HG03108 (cell line): ENCODE measurements around the gene TSLP.

Experiments
- ATAC-seq: cut with Tn5 transposase; IDR thresholded peaks from one replicate; pipeline ENCODE4 v1.9.1; 2021; ENCODE audit warnings: moderate library complexity; ENCODE audit not compliant: unreplicated experiment

TSLP gene

GRCh38 chr5:111095982-111096381, 24.5 kb downstream of the TSLP start:
- no peak for ATAC-seq

GRCh38 chr5:111099058-111099778, 27.7 kb downstream of the TSLP start:
- no peak for ATAC-seq

- no peak for ATAC-seq
Measured at GRCh38 chr5:111106320-111106948, 34.9 kb downstream of the TSLP start.

GRCh38 chr5:111107371-111107770, 35.9 kb downstream of the TSLP start:
- ATAC-seq: no peak

GRCh38 chr5:111111956-111112355, 40.4 kb downstream of the TSLP start:
- ATAC-seq: no peak

- ATAC-seq: no peak
Measured at GRCh38 chr5:111113678-111114077, 42.2 kb downstream of the TSLP start.

GRCh38 chr5:111115229-111115628, 43.7 kb downstream of the TSLP start:
- no peak for ATAC-seq

- ATAC-seq: no peak
Measured at GRCh38 chr5:111116550-111116949, 45.0 kb downstream of the TSLP start.

GRCh38 chr5:111117136-111117535, 45.6 kb downstream of the TSLP start:
- no peak for ATAC-seq

GRCh38 chr5:111119221-111119620, 47.7 kb downstream of the TSLP start:
- no peak for ATAC-seq

GRCh38 chr5:111119856-111120255, 48.3 kb downstream of the TSLP start:
- ATAC-seq: peak; percentile 25

GRCh38 chr5:111120911-111121310, 49.4 kb downstream of the TSLP start:
- no peak for ATAC-seq

GRCh38 chr5:111121926-111122325, 50.4 kb downstream of the TSLP start:
- no peak for ATAC-seq

- ATAC-seq: no peak
Measured at GRCh38 chr5:111122398-111122797, 50.9 kb downstream of the TSLP start.

GRCh38 chr5:111124793-111125192, 53.3 kb downstream of the TSLP start:
- ATAC-seq: no peak

GRCh38 chr5:111126896-111127295, 55.4 kb downstream of the TSLP start:
- no peak for ATAC-seq
